DND-41 (cell line): ENCODE results near the gene RRP12.

Experiments used
- CTCF ChIP-seq: IDR thresholded peaks from 2 replicates; pipeline ENCODE4 v1.5.1; 2012; ENCODE audit warnings: borderline replicate concordance, low read length, moderate library complexity, mild to moderate bottlenecking; ENCODE audit not compliant: poor library complexity, severe bottlenecking; ENCODE audit errors: extremely low read depth
- EZH2 ChIP-seq: IDR thresholded peaks from 3 replicates; pipeline ENCODE4 v1.6.1; 2012; ENCODE audit warnings: borderline replicate concordance, low read depth, mild to moderate bottlenecking, moderate library complexity, low read length, inconsistent platforms; ENCODE audit not compliant: severe bottlenecking

GRCh38 chr10:97427571-97428179 is 26.5 kb upstream of the RRP12 start:
- TF ChIP-seq CTCF (no peak), EZH2 (no peak)
